Naive thymus-derived CD4-positive, alpha-beta T cell (primary cell): ENCODE data around the gene C10orf90. TPM values are rescaled to one million over a fixed set of nuclear protein-coding genes. Genes with fewer than 3 reads are reported as not detected.

Experiments used
- ATAC-seq: fragments of 150-1000 bp; cut with Tn5 transposase; 2 replicates; pipeline ENCODE4 v1.10.0; 2021; ENCODE audit warnings: mild to moderate bottlenecking, moderate library complexity
- CTCF ChIA-PET: fragments of 350-600 bp; sonication (Branson Sonifier 250); formaldehyde crosslinking; loops from one replicate; lab custom pipeline; 2021; ENCODE audit warnings: antibody characterized with exemption; lab: Charles Lee
- POLR2A ChIA-PET: fragments of 350-600 bp; sonication (Branson Sonifier 250); formaldehyde crosslinking; loops from one replicate; lab custom pipeline; 2021; ENCODE audit warnings: antibody characterized with exemption, inconsistent platforms; lab: Charles Lee
- DNase-seq, 9 donors: peaks; one replicate each; pipeline versions ENCODE4 v3.0.0 to v3.0.0-alpha.2; 2020 to 2022; ENCODE audit warnings: mixed read lengths in 1 of 9
- H3K27ac ChIP-seq: one replicate; pipeline ENCODE4 v1.7.0; 2013; ENCODE audit warnings: mild to moderate bottlenecking, low read depth, low read length, moderate library complexity
- H3K27me3 ChIP-seq, 2 donors: one replicate each; pipeline ENCODE4 v1.7.0; 2013; ENCODE audit warnings: low read length in 2 of 2, mild to moderate bottlenecking in 2 of 2, moderate library complexity in 2 of 2; ENCODE audit not compliant: control insufficient read depth in 2 of 2, insufficient read depth in 2 of 2
- H3K36me3 ChIP-seq, 3 experiments: 1 replicate in 2 of 3; 2 replicates in 1 of 3; pipeline ENCODE4 v1.7.0; 2013; ENCODE audit warnings: low read length in 3 of 3, mild to moderate bottlenecking in 3 of 3, moderate library complexity in 1 of 3; ENCODE audit not compliant: insufficient read depth in 3 of 3, control insufficient read depth in 2 of 3
- H3K4me1 ChIP-seq, 2 donors: one replicate each; pipeline ENCODE4 v1.7.0; 2013; ENCODE audit warnings: low read length in 2 of 2, mild to moderate bottlenecking in 2 of 2, moderate library complexity in 1 of 2; ENCODE audit not compliant: control insufficient read depth in 2 of 2, insufficient read depth in 2 of 2
- H3K4me3 ChIP-seq: 2 replicates; pipeline ENCODE4 v1.7.0; 2013; ENCODE audit warnings: mild to moderate bottlenecking, low read length
- H3K9me3 ChIP-seq, 3 experiments: 1 replicate in 2 of 3; 2 replicates in 1 of 3; pipeline ENCODE4 v1.7.0; 2013; ENCODE audit warnings: low read length in 3 of 3; ENCODE audit not compliant: control insufficient read depth in 2 of 3
- H3K27ac Mint-ChIP-seq, 9 donors: one replicate each; pipeline ENCODE4 v1.8.0; 2020 to 2022; ENCODE audit warnings: mixed read lengths in 9 of 9, mild to moderate bottlenecking in 8 of 9, moderate library complexity in 5 of 9, inconsistent platforms in 2 of 9
- H3K27me3 Mint-ChIP-seq, 5 donors: one replicate each; pipeline ENCODE4 v1.8.0; 2021 to 2022; ENCODE audit warnings: mixed read lengths in 5 of 5, mild to moderate bottlenecking in 1 of 5
- H3K36me3 Mint-ChIP-seq, 5 donors: one replicate each; pipeline ENCODE4 v1.8.0; 2020 to 2022; ENCODE audit warnings: mixed read lengths in 5 of 5, mild to moderate bottlenecking in 3 of 5, inconsistent platforms in 1 of 5
- H3K4me1 Mint-ChIP-seq, 7 donors: one replicate each; pipeline ENCODE4 v1.8.0; 2020 to 2022; ENCODE audit warnings: mixed read lengths in 7 of 7, mild to moderate bottlenecking in 3 of 7, inconsistent platforms in 1 of 7
- H3K4me3 Mint-ChIP-seq, 10 donors: one replicate each; pipeline ENCODE4 v1.8.0; 2020 to 2022; ENCODE audit warnings: mild to moderate bottlenecking in 10 of 10, mixed read lengths in 10 of 10, moderate library complexity in 6 of 10, inconsistent platforms in 2 of 10
- H3K9me3 Mint-ChIP-seq, 11 donors: one replicate each; pipeline ENCODE4 v1.8.0; 2020 to 2022; ENCODE audit warnings: mixed read lengths in 11 of 11, mild to moderate bottlenecking in 4 of 11, inconsistent platforms in 1 of 11, moderate library complexity in 1 of 11
- intact Hi-C, 2 donors: fragments of 100-400 bp; cut with micrococcal nuclease; formaldehyde crosslinking; loops; one replicate each; pipeline ENCODE4 v1.15.1; 2023
- polyA plus RNA-seq, 2 donors: library from polyadenylated mRNA; unstranded; fragments of 300-500 nt; fragmentation: Illumina TruSeq; gene quantifications; one replicate each; pipeline ENCODE4 v1.2.3, GENCODE V29; 2021
- total RNA-seq, 6 experiments: library from RNA in 5 of 6; stranded (reverse) in 5 of 6; gene quantifications; 1 replicate in 5 of 6; 2 replicates in 1 of 6; pipeline ENCODE4 v1.2.3 and lab custom pipeline; 2021 to 2026

C10orf90 gene
- total and polyA plus RNA-seq, 7 experiments from 2014 or later: not detected

DNA sequence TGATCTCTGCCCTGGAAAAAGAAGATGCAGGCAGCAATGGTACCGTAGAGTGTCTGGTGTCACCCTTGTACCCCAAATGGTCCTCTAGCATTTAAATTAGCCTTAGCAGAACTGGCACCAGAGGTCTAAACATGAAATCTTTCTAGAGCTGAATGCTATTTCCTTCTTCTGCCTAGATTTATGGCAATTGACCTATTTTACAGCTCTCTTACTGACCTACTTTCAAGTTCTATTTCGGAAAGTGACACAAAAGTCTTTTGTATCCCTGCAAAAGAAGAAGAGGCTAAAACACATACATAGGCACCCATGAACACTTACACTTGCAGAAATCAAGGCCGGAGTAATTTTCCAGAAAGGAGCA lies 272.1 kb downstream of the C10orf90 start:
- H3K9me3 ChIP-seq: peaks cover 0 to 5% (median 0%) of the 10 kb centered on the region in 3 experiments
- no peak for DNase-seq
- Mint-ChIP-seq H3K4me1 (no peaks in the 10 kb centered on the region), H3K4me3 (no peak overlapping the region), H3K36me3 (no peaks in the 10 kb centered on the region), H3K27ac (no peak overlapping the region), H3K9me3 (peaks cover 0 to 17% (median 6%) of the 10 kb centered on the region in 11 donors), H3K27me3 (peaks cover 0 to 27% (median 5%) of the 10 kb centered on the region in 5 donors)
- no peaks in the 10 kb centered on the region for H3K27me3 ChIP-seq
- no peak for ATAC-seq
- H3K36me3 ChIP-seq: no peaks in the 10 kb centered on the region
- no peak overlapping the region for H3K4me3 ChIP-seq
- intact Hi-C loops: no loop called here
- H3K4me1 ChIP-seq: no peaks in the 10 kb centered on the region
- CTCF ChIA-PET: no interaction called here
- H3K27ac ChIP-seq: no peak overlapping the region
- POLR2A ChIA-PET: no interaction called here

- ATAC-seq (no peak), DNase-seq (no peak)
- Histone ChIP-seq H3K9me3 (peaks cover 0 to 7% (median 0%) of the 10 kb centered on the region in 3 experiments), H3K27ac (no peak overlapping the region), H3K4me3 (no peak overlapping the region), H3K27me3 (no peaks in the 10 kb centered on the region), H3K36me3 (no peaks in the 10 kb centered on the region), H3K4me1 (no peaks in the 10 kb centered on the region)
- H3K27me3 Mint-ChIP-seq: peaks cover 0 to 27% (median 5%) of the 10 kb centered on the region in 5 donors
- H3K9me3 Mint-ChIP-seq: peaks cover 0 to 18% (median 6%) of the 10 kb centered on the region in 11 donors
- H3K4me3 Mint-ChIP-seq: no peak overlapping the region
- H3K4me1 Mint-ChIP-seq: no peaks in the 10 kb centered on the region
- intact Hi-C loops: no loop called here
- CTCF ChIA-PET: no interaction called here
- H3K27ac Mint-ChIP-seq: no peak overlapping the region
- POLR2A ChIA-PET: no interaction called here
- H3K36me3 Mint-ChIP-seq: no peaks in the 10 kb centered on the region
These were observed 272.7 kb downstream of the C10orf90 start for GRCh38 chr10:126397640-126398382.

- H3K4me1 ChIP-seq: no peaks in the 10 kb centered on the region
- Mint-ChIP-seq H3K4me1 (no peaks in the 10 kb centered on the region), H3K27ac (no peak overlapping the region), H3K9me3 (peaks cover 0 to 18% (median 7%) of the 10 kb centered on the region in 11 donors), H3K4me3 (no peak overlapping the region), H3K27me3 (peaks cover 0 to 27% (median 5%) of the 10 kb centered on the region in 5 donors), H3K36me3 (no peaks in the 10 kb centered on the region)
- ATAC-seq (no peak), DNase-seq (no peak)
- ChIA-PET POLR2A (no interaction called here), CTCF (no interaction called here)
- intact Hi-C loops: no loop called here
- peaks cover 0 to 7% (median 0%) of the 10 kb centered on the region in 3 experiments for H3K9me3 ChIP-seq
- no peaks in the 10 kb centered on the region for H3K27me3 ChIP-seq
- H3K27ac ChIP-seq: no peak overlapping the region
- no peak overlapping the region for H3K4me3 ChIP-seq
- no peaks in the 10 kb centered on the region for H3K36me3 ChIP-seq
These were observed 273.3 kb downstream of the C10orf90 start for GRCh38 chr10:126397156-126397555.

GRCh38 chr10:126394948-126395347 lies 275.5 kb downstream of the C10orf90 start:
- no peaks in the 10 kb centered on the region for H3K4me1 ChIP-seq
- ChIA-PET POLR2A (no interaction called here), CTCF (no interaction called here)
- Mint-ChIP-seq H3K27me3 (peaks cover 3 to 33% (median 10%) of the 10 kb centered on the region in 5 donors), H3K4me1 (no peaks in the 10 kb centered on the region), H3K9me3 (peaks cover 0 to 19% (median 9%) of the 10 kb centered on the region in 11 donors), H3K27ac (no peak overlapping the region), H3K4me3 (no peak overlapping the region), H3K36me3 (peaks cover 0 to 3% (median 0%) of the 10 kb centered on the region in 5 donors)
- no peaks in the 10 kb centered on the region for H3K27me3 ChIP-seq
- no peak for ATAC-seq
- no peak for DNase-seq
- intact Hi-C loops: no loop called here
- no peak overlapping the region for H3K27ac ChIP-seq
- H3K9me3 ChIP-seq: peaks cover 0 to 7% (median 0%) of the 10 kb centered on the region in 3 experiments
- no peak overlapping the region for H3K4me3 ChIP-seq
- H3K36me3 ChIP-seq: no peaks in the 10 kb centered on the region

GRCh38 chr10:126393076-126393475 lies 277.4 kb downstream of the C10orf90 start:
- intact Hi-C loops: no loop called here
- no peaks in the 10 kb centered on the region for H3K27me3 ChIP-seq
- POLR2A ChIA-PET: no interaction called here

GRCh38 chr10:126392469-126392868 lies 278.0 kb downstream of the C10orf90 start:
- H3K4me3 Mint-ChIP-seq: no peak overlapping the region
- no peaks in the 10 kb centered on the region for H3K27me3 ChIP-seq
- H3K36me3 Mint-ChIP-seq: peaks cover 0 to 3% (median 0%) of the 10 kb centered on the region in 5 donors
- peaks cover 17 to 37% (median 20%) of the 10 kb centered on the region in 5 donors for H3K27me3 Mint-ChIP-seq
- POLR2A ChIA-PET: no interaction called here
- DNase-seq (no peak), ATAC-seq (no peak)
- intact Hi-C loops: no loop called here
- no peak overlapping the region for H3K27ac ChIP-seq
- no peaks in the 10 kb centered on the region for H3K4me1 ChIP-seq
- H3K9me3 Mint-ChIP-seq: peaks cover 0 to 24% (median 9%) of the 10 kb centered on the region in 11 donors
- H3K36me3 ChIP-seq: no peaks in the 10 kb centered on the region
- H3K27ac Mint-ChIP-seq: no peak overlapping the region
- H3K4me1 Mint-ChIP-seq: peaks cover 0 to under 1% (median 0%) of the 10 kb centered on the region in 7 donors
- H3K4me3 ChIP-seq: no peak overlapping the region
- peaks cover 0 to 7% (median 0%) of the 10 kb centered on the region in 3 experiments for H3K9me3 ChIP-seq
- CTCF ChIA-PET: no interaction called here

More at GRCh38 chr10:126393076-126393475, 277.4 kb downstream of the C10orf90 start:
- ATAC-seq: no peak
- no peak for DNase-seq
- Histone ChIP-seq H3K4me3 (no peak overlapping the region), H3K36me3 (no peaks in the 10 kb centered on the region), H3K4me1 (no peaks in the 10 kb centered on the region), H3K27ac (no peak overlapping the region), H3K9me3 (peaks cover 0 to 7% (median 0%) of the 10 kb centered on the region in 3 experiments)
- H3K9me3 Mint-ChIP-seq: peaks cover 0 to 24% (median 9%) of the 10 kb centered on the region in 11 donors
- no peak overlapping the region for H3K4me3 Mint-ChIP-seq
- CTCF ChIA-PET: no interaction called here
- no peak overlapping the region for H3K27ac Mint-ChIP-seq
- H3K4me1 Mint-ChIP-seq: no peaks in the 10 kb centered on the region
- peaks cover 16 to 36% (median 19%) of the 10 kb centered on the region in 5 donors for H3K27me3 Mint-ChIP-seq
- peaks cover 0 to 3% (median 0%) of the 10 kb centered on the region in 5 donors for H3K36me3 Mint-ChIP-seq
